AG08395 (cell line): ENCODE measurements around the gene NCOA7.

Experiments used
- DNase-seq: peaks from one replicate; pipeline ENCODE4 v3.0.0; 2012; ENCODE audit warnings: mixed read lengths, low spot score

NCOA7 gene

GRCh38 chr6:125811259-125811658 lies 20.5 kb downstream of the NCOA7 start:
- DNase-seq: no peak

GRCh38 chr6:125812394-125813292 lies 21.9 kb downstream of the NCOA7 start:
- DNase-seq: peak; percentile 88

GRCh38 chr6:125814481-125814880 lies 23.7 kb downstream of the NCOA7 start:
- DNase-seq: no peak

DNA sequence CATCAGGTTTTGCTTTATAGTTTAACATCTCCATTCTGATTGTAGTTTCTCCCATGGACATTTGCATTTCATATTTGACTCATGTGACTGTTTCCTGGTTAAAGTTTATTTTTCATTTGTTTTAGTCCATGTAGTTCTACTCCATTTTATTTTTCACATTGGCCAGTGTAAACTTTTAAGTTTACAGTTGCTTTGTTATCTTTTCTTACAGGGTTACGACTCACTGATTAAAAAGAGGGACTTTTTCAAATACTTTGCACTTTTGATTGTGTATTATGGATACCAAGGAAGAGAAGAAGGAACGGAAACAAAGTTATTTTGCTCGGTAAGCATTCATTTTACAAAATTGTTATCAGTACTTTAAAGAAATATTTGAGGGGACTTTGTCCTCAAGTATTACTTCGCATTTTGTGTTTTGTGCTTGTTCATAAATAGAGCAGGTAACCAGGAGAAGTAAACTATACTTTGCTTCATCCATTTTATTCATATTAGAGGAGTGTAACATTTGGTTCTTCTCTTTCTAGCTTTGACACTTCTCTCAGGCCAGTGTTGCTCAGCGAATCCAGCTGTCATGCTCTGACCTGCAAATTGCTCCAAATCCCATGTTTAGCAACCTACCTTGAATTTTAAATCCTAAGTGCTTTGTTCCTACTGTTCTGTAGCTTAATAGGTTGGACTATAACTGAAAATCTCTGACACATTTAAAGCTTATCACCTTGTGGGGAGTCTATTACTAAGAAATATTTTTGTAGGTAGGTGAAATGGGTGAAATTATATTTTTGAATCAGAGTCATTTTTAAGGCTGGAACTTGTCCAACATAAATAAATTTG lies 24.5 kb downstream of the NCOA7 start:
- no peak for DNase-seq

DNA sequence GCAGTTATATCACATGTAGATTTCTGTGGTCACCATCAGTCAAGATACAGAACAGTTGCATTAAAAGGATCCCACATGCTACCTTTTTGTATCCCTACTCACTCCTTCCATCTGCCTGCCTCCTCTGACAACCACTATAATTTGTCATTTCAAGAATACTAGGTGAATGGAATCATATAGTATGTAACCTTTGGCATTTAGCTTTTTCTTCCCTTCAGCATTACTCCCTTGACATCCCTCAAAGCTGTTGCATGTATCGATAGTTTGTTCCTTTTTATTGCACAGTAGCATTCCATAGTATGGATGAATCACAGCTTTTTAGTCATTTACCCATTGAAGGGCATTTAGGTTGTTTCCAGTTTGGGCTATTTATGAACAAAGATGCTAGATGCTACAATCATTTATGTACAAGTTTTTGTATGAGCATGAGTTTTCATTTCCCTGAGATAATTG lies 26.1 kb downstream of the NCOA7 start:
- DNase-seq: no peak

DNA sequence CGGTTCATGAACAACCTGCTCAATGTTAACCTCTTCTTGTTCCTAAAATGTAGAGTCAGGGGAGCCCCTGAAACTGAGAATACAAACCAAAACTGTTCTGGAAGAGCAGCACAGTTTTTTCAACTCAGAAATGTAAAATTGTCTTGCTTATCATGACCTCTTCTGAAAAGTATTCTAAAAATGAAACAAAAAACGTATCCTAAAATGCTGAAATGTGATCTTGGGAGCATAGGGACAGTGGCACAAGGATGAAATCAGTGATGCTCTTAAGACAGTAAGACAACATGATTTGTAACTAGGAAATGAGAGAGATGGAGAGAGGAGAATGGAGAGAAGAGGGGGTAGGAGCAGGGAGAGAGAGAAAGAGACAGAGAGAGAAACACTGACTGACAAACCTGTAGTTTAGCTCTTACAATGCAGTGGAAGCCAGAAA lies 27.5 kb downstream of the NCOA7 start:
- peak; percentile 16 for DNase-seq

GRCh38 chr6:125818772-125819260 lies 28.1 kb downstream of the NCOA7 start:
- DNase-seq: no peak

GRCh38 chr6:125819535-125820326 lies 29.0 kb downstream of the NCOA7 start:
- no peak for DNase-seq

DNA sequence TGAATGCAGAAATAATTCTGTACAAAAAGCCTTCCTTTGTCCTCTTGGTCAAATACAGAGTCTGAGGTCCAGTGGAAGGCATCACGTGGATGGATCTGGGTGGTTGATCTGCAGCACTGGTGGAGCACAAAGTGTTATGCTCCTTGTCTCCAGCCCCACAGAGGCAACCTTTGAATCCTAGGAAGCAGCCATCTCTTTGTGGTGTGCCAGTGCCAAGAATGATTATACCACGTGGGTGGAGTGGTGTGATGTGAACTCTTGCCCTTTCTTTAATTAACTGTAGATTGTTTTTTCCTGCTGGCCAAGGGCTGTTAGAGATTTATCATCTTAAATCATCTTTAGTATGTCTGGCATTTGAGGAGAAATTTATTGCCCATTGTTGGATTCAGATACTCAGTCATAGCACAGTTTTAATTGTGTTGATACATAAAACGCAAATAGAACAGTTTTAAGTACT lies 31.1 kb downstream of the NCOA7 start:
- no peak for DNase-seq

GRCh38 chr6:125823180-125823579 lies 32.4 kb downstream of the NCOA7 start:
- DNase-seq: no peak

DNA sequence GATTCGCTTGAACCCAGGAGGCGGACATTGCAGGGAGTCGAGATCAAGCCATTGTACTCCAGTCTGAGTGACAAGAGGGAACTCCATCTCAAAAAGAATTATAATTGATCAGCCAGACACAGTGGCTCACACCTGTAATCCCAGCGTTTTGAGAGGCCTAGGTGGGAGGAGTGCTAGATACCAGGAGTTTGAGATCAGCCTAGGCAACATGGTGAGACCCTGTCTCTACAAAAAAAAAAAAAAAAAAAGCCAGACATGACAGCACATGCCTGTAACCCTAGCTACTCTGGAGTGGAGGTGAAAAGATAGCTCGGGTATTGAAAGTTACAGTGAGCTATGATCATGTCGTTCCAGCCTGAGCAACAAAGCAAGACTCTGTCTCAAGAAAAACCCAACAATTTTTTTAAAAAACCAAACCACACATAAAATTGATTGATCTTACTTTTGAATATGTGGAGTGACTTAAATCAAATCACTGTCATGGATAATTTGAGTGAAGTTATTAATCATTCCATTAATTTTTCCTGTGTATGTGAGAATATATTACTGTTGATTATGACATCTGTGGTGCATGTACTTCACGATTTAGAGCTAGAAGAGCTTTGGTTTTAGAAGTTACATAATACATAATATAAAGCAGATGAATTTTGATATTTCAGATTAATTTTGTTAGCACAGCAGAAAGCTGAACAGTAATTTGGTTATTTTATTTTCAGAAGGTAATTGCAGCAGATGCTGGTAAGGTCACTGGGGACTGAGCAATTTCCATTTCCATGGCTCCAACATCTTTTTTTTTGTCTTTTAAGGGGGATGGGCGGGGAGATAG lies 34.4 kb downstream of the NCOA7 start:
- no peak for DNase-seq

GRCh38 chr6:125826695-125827463 lies 36.1 kb downstream of the NCOA7 start:
- no peak for DNase-seq

DNA sequence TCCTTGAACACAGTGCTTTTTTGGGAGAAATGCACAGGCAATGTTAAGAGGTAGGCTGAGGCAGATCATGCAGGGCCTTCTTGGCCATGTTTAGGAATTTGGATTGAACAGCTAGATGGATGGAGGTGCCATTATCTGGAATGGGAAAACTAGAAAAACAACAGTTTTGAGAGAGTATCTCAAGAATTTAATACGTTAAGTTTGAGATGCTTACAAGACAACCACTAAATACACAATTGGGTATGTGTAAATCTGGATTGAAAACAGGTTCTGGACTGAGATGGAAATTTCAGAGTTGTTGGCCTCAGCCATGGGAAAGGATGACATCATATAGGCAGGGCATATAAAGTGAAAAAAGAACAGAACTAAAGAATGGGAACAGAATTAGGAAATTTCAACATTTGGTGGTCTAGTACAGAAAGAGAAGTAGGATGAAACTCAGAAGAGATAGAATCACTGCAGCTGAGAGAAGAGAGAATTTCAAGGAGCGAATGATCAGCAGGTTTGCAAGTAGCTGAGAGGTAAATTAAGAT lies 37.1 kb downstream of the NCOA7 start:
- DNase-seq: no peak

DNA sequence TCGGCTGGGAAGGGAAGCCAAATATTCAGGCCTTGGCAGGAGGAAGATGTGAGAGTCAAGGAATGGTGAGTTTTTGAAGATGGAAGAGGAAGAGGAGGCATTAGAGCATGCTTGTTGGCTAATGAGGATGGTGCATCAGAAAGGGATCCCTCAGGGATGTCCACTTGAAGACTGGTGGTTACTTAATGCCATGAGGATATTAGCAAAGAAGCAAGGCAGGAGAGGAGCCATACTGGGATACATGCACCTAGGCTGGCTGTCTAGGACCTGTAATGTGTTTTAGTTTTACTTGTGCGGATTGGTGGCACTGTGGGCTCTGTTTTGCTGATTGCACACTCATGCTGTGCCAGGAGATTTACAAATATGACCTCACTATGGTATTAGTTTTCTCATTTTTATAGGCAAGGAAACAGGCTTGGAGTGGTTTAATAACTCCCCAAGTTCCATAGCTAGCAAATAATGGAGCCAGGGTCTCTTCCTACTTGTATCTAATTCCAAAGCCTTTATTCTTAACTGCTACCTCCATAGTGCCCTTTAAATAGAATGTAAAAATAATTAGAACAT lies 37.8 kb downstream of the NCOA7 start:
- DNase-seq: no peak

- DNase-seq: no peak
Measured at GRCh38 chr6:125829433-125829832, 38.7 kb downstream of the NCOA7 start.

DNA sequence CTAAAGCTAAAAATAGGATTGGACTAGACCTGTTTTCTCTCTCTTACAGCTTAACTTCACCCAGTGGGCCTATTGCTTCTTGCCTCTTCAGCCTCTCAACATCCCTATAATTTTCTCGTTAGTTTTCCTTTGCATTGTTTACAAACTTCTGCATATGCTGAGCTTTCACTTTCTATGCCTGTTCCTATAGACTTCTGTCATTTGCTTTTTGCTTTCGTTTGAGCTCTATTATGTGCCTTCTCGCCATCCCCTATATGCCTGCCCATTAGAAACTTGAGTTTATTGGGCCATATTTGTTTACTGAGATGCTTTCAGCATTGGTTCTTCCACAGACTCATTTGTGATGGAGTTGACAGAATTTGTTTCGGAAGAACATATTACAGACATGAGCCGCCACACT lies 40.9 kb downstream of the NCOA7 start:
- no peak for DNase-seq

DNA sequence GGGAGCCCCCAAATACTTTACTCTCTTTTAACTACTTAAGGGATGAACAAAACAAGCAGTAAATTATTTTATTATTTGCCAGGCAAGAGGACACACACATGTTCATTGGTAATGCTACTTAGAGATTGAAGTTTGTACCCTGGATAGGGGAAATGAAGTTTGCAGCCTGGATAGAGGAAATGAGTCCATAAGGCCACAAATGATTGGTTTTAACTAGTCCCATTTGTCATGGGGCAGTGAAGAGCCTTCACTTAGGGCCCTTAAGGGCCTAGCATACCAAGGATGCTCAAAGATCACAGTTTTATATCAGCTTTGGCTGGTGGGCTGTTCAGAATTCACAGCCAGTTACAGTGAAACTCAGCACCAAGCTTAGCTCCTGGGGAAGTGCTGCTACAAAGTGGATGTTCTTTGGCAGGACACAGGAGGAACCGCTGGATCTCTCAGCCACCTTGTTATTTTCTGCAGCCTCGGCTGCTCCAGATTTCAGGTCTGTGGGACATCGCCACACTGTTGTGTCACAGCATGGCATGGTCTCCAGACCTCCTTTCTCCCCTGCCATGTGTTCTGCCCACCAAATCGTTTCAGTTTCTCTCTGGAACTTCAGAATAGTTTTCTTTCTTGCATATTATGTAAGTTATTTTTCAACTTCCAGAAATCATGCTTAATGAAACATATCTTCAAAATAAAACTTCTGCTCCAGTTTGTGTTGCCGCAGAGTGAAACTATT lies 41.8 kb downstream of the NCOA7 start:
- DNase-seq: no peak

DNA sequence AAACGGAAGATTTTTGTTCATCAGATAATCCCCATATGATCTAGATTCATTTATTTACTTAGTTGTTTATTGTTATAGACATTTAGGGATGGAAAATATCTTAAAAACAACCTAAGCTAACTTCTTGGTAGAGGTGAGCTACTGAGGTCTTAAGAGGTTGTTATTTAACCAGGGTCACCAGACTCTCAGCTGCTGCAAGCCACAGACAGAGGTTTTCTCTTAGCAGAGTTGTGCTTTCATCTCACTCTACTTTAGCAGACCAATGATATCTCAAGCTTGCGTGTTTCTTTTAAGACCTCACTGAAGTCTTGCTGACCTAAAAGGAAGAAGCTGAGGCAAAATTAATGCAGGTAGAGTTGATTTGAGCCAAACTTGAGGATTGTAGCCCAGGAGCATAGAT lies 43.6 kb downstream of the NCOA7 start:
- DNase-seq: no peak

DNA sequence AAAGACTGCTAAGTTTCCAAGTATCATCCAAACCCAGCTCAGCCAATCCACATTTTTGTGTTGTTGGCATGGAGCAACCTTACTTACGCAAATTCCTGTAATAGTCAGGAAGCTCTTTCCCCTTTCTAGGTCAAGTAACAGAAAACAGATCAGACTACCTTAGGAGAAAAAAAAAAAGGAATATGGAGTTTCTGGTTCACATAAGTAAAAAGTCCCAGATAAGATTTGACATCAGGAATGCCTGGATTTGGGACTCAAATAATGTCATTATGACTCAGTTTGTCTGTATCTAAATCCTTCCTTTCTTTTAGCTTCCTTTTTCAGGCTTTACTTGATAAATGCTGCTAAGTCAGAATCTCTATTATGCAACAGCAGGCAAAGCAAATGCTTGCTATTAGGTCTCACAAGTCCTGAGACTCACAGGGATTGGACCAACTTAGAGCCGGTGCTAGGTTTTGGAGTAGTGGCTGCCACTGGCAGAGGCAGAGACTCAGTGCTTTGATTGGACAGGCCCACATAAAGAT lies 44.5 kb downstream of the NCOA7 start:
- peak; percentile 31 for DNase-seq
